DND-41 (cell line): ENCODE measurements around the gene ATP8A2.

ENCODE experiments used
- EZH2 ChIP-seq: IDR thresholded peaks from 3 replicates; pipeline ENCODE4 v1.6.1; 2012; ENCODE audit warnings: borderline replicate concordance, low read depth, mild to moderate bottlenecking, moderate library complexity, low read length, inconsistent platforms; ENCODE audit not compliant: severe bottlenecking
- TF ChIP-seq, protein P1 (sequence below): IDR thresholded peaks from 2 replicates; pipeline ENCODE4 v1.5.1; 2012; ENCODE audit warnings: borderline replicate concordance, low read length, moderate library complexity, mild to moderate bottlenecking; ENCODE audit not compliant: poor library complexity, severe bottlenecking; ENCODE audit errors: extremely low read depth

GRCh38 chr13:25768838-25769237 lies 397.1 kb downstream of the ATP8A2 start:
- TF ChIP-seq, protein P1, sequence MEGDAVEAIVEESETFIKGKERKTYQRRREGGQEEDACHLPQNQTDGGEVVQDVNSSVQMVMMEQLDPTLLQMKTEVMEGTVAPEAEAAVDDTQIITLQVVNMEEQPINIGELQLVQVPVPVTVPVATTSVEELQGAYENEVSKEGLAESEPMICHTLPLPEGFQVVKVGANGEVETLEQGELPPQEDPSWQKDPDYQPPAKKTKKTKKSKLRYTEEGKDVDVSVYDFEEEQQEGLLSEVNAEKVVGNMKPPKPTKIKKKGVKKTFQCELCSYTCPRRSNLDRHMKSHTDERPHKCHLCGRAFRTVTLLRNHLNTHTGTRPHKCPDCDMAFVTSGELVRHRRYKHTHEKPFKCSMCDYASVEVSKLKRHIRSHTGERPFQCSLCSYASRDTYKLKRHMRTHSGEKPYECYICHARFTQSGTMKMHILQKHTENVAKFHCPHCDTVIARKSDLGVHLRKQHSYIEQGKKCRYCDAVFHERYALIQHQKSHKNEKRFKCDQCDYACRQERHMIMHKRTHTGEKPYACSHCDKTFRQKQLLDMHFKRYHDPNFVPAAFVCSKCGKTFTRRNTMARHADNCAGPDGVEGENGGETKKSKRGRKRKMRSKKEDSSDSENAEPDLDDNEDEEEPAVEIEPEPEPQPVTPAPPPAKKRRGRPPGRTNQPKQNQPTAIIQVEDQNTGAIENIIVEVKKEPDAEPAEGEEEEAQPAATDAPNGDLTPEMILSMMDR: no peak
- TF ChIP-seq EZH2: no peak
